Endothelial cell of umbilical vein (primary cell): ENCODE results near the gene IL15.

ENCODE experiments used
- FOS ChIP-seq: IDR thresholded peaks from 2 replicates; pipeline ENCODE4 v1.6.1; 2011; ENCODE audit warnings: mild to moderate bottlenecking, low read length, moderate library complexity, borderline replicate concordance; ENCODE audit not compliant: insufficient read depth
- MYC ChIP-seq: IDR thresholded peaks from one replicate; pipeline ENCODE4 v1.6.1; 2011; ENCODE audit warnings: mild to moderate bottlenecking, low read depth, low read length
- POLR2A ChIP-seq: IDR thresholded peaks from 2 replicates; pipeline ENCODE4 v1.6.1; 2012; ENCODE audit warnings: low read depth, mild to moderate bottlenecking, control low read depth, low read length
- POLR2AphosphoS5 ChIP-seq: IDR thresholded peaks from 2 replicates; pipeline ENCODE4 v1.6.1; 2012; ENCODE audit warnings: low read depth, mild to moderate bottlenecking, control low read depth, low read length, moderate library complexity; ENCODE audit not compliant: insufficient read depth
- TF ChIP-seq, protein P1 (sequence below), 2 donors: IDR thresholded peaks; 1 replicate in 1 of 2; 2 replicates in 1 of 2; pipeline ENCODE4 v1.5.1; 2011; ENCODE audit warnings: low read length in 2 of 2, mild to moderate bottlenecking in 2 of 2, moderate library complexity in 2 of 2, control low read depth in 1 of 2, inconsistent platforms in 1 of 2, low read depth in 1 of 2; ENCODE audit not compliant: insufficient read depth in 1 of 2; ENCODE audit errors: extremely low read depth in 1 of 2

DNA sequence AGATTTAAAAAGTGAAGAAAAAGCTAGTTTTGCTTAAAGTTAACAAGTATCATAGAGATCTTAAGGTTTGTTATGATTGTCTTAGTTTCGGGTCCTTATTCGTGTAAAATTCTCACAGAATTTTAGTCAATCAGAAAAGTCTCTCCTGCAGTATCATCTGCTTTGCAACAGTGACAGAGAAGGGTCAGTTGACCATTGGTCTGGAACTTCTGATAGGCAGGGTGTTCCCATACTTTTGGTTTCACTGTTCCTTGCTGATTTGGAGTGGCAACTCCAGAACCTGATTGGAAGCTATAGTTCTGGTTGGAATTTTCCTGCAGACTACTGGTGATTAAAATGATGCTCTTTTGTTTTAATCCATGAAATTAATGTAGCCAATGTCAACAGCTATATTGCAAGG is 1.8 kb downstream of the IL15 start:
- TF ChIP-seq, protein P1, sequence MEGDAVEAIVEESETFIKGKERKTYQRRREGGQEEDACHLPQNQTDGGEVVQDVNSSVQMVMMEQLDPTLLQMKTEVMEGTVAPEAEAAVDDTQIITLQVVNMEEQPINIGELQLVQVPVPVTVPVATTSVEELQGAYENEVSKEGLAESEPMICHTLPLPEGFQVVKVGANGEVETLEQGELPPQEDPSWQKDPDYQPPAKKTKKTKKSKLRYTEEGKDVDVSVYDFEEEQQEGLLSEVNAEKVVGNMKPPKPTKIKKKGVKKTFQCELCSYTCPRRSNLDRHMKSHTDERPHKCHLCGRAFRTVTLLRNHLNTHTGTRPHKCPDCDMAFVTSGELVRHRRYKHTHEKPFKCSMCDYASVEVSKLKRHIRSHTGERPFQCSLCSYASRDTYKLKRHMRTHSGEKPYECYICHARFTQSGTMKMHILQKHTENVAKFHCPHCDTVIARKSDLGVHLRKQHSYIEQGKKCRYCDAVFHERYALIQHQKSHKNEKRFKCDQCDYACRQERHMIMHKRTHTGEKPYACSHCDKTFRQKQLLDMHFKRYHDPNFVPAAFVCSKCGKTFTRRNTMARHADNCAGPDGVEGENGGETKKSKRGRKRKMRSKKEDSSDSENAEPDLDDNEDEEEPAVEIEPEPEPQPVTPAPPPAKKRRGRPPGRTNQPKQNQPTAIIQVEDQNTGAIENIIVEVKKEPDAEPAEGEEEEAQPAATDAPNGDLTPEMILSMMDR (IDR thresholded peaks at IDR 0.05; ENCODE audit: extremely low read depth in 1 of 2, insufficient read depth in 1 of 2, low read depth in 1 of 2, low read length in 2 of 2) = no peak
- TF ChIP-seq POLR2A (no peak), FOS (no peak), MYC (no peak), POLR2AphosphoS5 (no peak)
